ENCODE results near the gene AQP10.
A peak's percentile ranks its signal among the peaks of the same experiment; 100 is the strongest.
"Not testable (repeated sequence)": the region's sequence is repeated elsewhere in the genome, so short reads cannot be mapped to it uniquely, and the experiment has no call there.

The AQP10 gene, protein sequence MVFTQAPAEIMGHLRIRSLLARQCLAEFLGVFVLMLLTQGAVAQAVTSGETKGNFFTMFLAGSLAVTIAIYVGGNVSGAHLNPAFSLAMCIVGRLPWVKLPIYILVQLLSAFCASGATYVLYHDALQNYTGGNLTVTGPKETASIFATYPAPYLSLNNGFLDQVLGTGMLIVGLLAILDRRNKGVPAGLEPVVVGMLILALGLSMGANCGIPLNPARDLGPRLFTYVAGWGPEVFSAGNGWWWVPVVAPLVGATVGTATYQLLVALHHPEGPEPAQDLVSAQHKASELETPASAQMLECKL

DNA sequence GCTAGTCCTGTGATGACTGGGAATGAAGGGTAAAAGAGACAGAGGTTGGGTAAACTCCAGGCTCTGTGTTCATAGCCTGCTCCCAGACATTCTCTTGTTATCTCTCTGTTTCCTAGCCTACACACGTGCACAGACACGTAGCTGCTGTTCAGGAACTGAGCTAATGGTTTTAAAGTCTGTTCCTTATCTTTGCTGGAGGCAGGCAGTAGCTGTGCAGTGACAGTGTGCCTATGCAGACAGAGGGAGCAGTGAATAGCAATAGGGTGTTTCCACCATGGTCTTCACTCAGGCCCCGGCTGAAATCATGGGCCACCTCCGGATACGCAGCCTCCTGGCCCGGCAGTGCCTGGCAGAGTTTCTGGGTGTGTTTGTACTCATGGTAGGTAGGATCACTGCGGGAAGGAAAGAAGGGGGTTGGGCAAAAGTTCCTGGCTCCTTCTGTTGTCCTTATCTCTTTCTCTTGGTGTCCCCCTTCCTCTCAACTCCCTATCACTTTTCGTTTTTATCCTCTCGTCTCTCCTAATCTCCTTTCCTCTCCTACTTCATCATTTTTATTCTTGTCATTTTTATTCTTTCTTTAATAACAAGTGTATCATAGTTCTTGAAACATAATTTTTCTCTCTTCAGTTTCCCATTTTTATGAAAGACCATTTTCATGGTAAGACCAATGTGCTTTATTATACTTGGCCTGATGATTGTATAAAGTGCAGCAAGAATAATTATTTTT is at the start of gene AQP10:
Gene AQP10, plus strand, starts transcription at position 212 of the 727 bp plus-strand sequence. Its CDS starts 63 bp downstream, at position 275.
- FAIRE-seq (no peak), DNase-seq (ENCODE audit: extremely low spot score, insufficient read length, low read depth) (no peak)

DNA sequence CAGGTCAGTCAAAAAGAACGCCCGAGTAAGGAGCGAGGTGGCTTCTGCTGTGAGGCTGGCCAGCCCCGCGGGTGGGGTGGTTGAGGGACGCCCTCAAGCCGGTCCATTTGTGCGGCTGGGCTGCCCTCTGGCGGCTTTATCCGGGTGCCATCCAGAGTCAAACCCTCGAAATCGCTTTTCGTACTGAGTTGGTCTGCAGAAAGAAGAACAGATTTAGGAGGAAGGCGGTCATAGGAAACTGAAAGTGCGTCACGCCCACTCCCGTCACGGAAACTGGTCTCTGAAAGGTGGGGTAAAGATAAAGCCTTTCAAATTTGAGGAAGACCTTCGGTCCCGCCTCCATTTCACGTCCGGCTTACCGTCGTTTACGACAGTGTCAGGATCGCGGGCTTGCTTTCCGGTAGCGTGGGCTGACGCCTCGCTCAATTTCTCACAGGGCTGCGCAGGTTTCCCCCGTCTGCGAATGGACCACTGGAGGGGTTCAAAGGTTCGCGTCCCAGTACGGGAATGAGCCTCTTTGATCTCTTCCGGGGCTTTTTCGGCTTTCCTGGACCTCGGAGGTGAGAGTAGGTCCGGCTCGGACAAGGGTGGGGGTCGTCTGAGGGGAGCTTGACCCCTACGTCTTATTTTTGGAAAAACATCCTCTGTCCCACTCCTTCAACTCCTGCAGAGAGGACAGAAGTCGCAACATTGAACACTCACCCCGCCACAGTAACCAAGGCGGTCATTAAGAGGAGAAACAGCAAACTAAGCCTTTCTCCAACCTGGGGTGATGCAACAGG is 48.5 kb upstream of the AQP10 start, which contains the start of gene HAX1:
Gene HAX1, plus strand, starts transcription at position 413 of the 782 bp plus-strand sequence. Its CDS starts 95 bp downstream, at position 508.
- peak; percentile 89 for DNase-seq (ENCODE audit: extremely low spot score, insufficient read length, low read depth)
- FAIRE-seq: peak; percentile 100

DNA sequence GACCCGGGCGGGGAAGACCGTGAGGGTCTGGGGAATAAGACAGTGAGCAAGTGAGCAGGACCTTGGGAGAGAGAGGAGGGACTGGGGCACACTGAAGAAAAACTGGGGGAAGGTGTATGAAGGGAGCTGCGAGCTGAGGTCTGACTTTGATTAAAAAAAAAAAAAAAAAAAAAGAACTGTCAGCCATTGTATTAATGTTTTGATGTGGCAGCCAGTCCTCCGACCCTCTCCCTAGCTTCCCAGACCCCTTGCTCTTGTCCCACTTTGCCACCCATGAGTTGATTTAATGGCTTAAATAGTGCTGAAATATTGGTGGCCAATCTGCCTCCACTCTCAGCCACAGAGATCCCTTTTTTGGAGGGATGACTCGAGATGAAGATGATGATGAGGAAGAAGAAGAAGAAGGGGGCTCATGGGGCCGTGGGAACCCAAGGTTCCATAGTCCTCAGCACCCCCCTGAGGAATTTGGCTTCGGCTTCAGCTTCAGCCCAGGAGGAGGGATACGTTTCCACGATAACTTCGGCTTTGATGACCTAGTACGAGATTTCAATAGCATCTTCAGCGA is 47.8 kb upstream of the AQP10 start:
- DNase-seq (ENCODE audit: extremely low spot score, insufficient read length, low read depth): no peak
- FAIRE-seq: no peak

DNA sequence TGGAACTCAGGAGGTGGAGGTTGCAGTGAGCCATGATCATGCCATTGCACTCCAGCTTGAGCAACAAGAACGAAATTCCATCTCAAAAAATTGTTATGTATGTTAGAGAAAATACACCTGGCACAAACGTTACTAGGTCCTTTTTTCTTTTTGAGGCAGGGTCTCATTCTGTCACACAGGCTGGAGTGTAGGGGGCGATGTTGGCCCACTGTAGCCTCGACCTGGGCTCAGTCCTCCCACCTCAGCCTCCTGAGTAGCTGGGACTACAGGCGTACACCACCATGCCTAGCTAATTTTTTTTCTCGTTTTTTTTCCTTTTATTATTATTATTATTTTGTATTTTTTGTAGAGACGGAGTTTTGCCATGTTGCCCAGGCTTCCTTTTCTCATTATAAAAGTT is 44.1 kb upstream of the AQP10 start:
- DNase-seq (ENCODE audit: extremely low spot score, insufficient read length, low read depth) (no peak), FAIRE-seq (no peak)

DNA sequence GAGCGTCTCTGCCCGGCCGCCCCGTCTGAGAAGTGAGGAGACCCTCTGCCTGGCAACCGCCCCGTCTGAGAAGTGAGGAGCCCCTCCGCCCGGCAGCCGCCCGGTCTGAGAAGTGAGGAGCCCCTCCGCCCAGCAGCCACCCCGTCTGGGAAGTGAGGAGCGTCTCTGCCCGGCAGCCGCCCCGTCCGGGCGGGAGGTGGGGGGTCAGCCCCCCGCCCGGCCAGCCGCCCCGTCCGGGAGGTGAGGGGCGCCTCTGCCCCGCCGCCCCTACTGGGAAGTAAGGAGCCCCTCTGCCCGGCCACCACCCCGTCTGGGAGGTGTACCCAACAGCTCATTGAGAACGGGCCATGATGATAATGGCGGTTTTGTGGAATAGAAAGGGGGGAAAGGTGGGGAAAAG is 33.3 kb upstream of the AQP10 start:
- FAIRE-seq; DNase-seq (ENCODE audit: extremely low spot score, insufficient read length, low read depth): not testable (repeated sequence)

DNA sequence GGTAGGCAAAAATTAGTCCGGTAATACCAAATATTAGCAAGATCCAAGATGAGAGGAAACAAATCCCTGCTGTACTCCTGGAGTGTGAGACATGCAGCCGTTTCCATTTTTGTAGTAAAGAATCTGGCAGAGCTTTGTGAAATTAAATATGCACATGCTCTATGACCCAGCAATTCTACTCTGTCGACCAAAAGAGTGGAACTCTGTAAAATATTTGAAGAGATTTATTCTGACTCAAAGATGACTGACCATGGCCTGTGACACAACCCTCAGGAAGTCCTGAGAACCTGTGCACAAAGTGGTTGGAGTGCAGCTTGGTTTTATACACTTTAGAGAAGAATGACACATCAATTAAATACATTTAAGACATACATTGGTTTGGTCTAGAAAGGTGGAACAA is 32.2 kb upstream of the AQP10 start:
- no peak for FAIRE-seq
- DNase-seq (ENCODE audit: extremely low spot score, insufficient read length, low read depth): no peak

DNA sequence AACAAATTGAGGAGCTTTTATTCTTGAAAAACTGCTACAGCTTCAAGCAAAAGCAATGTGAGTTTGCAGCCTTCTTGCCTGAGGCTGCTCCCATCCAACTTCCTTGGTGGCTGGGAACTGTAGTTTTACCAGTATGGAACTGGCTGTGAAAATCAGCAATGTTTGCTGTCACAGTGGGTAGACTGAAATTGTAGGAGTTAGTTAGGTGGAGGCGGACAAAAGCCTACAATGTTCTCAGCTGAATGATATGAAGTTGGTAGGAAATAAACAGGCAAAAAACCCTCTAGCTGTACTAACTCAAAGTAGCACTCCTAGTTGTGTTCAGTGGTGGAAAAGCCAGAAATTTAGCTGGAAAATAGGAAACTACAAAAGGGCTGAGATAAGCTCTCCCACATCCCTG is 30.0 kb upstream of the AQP10 start:
- FAIRE-seq (no peak), DNase-seq (ENCODE audit: extremely low spot score, insufficient read length, low read depth) (no peak)

DNA sequence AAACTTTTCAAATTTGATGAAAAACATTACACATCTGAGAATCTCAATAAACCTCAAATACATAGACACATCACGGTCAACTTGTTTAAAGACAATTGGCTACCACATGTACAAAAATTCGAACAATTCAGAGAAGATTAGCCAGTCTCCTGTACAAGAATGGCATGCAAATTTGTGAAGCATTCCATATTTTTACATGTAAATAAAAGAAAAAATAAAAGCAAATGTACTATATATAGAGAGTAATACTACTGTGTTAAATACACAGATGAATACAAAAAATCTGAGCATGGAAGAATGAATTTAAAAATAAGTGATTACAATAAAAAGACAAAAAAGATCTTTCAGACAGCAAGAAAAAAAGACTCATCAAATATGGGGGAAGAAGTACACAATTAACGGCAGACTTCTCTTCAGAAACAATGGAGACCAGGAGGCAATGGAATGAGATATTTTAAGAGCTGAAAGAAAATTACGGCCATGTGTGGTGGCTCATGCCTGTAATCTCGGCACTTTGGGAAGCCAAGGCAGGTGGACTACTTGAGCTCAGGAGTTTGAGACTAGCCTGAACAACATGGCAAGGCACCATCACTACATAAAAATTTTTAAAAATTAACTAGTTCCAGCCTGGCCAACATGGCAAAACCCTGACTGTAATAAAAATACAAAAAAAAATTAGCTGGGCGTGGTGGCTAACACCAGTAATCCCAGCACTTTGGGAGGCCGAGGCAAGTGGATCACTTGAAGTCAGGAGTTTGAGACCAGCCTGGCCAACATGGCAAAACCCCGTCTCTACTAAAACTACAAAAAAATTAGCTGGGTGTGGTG is 25.3 kb upstream of the AQP10 start:
- no peak for FAIRE-seq

DNA sequence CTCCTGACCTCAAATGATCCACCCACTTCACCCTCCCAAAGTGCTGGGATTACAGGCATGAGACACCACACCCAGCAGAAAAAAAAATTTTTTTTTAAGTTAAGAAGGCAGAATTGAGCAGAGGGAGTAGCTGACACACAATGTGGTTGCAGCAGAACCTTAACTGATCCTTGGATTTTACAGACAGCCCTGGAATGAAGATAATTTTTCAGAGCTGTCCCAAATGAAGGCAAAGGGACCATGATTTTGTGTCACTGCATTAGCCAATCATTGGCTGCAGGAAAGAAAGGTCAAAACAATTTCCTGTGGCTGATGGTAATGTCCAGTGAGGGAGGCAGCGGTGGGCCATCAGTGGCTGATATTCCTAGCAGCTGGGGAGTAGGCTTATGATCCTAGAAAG is 19.3 kb upstream of the AQP10 start:
- DNase-seq (ENCODE audit: extremely low spot score, insufficient read length, low read depth): no peak
- FAIRE-seq: no peak

More for the DNA sequence above, 25.3 kb upstream of the AQP10 start:
- DNase-seq (ENCODE audit: extremely low spot score, insufficient read length, low read depth): no peak

DNA sequence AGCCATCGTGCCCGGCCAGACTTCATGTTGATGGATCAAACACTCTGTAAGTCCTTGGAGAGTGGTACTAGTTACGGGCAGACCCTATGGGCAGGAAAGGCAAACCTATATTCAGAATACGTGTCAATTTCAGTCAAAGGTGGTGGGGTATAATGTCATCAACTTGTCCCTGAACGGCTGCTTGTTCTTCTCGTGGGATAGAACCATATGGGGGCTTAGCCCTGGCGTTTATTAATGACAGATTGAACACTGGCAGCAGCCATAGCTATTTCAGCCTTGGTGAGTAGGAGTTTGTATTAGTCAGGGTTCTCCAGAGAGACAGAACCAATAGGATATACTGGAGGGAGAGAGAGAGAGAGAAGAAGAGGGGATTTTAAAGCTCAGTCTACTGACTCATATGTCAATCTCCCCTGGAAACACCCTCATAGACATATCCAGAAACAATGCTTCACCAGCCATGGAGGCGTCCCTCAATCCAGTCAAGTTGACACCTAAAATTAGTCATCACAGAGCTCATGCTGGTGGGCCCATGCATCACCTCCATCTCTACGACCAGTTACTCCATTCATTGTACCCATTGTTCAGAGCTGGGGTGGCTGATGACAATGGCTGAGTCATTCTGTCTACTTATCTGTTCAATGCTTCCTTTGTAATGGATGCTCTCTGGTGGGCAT is 16.1 kb upstream of the AQP10 start:
- DNase-seq (ENCODE audit: extremely low spot score, insufficient read length, low read depth) (no peak), FAIRE-seq (no peak)

DNA sequence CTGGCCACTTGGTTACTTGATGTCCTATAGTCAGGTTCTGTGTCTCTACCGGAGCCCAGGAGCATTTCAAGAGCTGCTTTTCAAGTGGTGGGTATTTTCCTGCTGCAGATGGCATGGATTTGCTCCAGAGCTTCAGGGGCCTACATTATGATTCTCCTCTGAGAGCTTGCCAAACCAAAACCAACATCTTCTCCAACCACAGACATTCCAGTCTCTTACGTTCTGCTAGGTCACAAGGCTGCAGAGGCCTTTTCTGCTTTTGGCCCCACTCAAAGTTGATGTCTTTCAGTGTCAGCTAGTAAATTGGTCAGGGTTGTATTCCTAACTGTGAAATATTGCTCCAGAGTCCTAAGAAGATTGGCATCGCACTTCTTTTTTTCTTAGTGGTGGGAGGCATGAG is 14.7 kb upstream of the AQP10 start:
- DNase-seq (ENCODE audit: extremely low spot score, insufficient read length, low read depth) (no peak), FAIRE-seq (no peak)

DNA sequence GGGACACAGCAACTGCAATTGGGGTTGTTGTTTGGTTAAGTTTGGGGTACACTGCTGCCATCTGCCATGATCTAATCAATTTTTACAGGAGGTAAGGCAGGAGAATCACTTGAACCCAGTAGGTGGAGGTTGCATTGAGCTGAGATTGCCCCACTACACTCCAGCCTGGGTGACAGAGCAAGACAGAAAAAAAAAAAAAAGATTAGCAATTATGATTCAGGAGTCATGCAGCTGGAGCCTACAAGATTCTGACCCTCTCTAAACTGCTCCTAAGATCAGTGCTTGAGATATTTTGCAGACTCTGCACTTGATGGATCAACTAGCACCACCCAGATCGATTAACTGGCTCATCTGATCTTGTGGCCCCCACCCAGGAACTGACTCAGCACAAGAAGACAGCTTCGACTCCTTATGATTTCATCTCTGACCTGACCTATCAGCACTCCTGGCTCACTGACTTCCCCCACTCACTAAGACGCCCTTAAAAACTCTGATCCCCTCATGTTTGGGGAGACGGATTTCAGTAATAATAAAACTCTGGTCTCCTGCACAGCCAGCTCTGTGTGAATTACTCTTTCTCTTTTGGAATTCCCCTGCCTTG is 13.1 kb upstream of the AQP10 start:
- not testable (repeated sequence) for DNase-seq (ENCODE audit: extremely low spot score, insufficient read length, low read depth); FAIRE-seq

DNA sequence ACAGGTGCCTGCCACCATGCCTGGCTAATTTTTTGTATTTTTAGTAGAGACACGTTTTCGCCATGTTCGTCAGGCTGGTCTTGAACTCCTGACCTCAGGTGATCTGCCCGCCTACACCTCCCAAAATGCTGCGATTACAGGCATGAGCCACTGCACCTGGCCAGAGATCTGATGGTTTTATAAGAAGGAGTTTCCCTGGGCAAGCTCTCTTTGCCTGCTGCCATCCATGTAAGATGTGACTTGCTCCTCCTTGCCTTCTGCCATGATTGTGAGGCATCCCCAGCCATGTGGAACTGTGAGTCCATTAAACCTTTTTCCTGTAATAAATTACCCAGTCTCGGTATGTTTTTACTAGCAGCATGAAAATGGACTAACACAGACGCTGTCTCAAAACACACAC is 11.8 kb upstream of the AQP10 start:
- not testable (repeated sequence) for DNase-seq (ENCODE audit: extremely low spot score, insufficient read length, low read depth); FAIRE-seq

DNA sequence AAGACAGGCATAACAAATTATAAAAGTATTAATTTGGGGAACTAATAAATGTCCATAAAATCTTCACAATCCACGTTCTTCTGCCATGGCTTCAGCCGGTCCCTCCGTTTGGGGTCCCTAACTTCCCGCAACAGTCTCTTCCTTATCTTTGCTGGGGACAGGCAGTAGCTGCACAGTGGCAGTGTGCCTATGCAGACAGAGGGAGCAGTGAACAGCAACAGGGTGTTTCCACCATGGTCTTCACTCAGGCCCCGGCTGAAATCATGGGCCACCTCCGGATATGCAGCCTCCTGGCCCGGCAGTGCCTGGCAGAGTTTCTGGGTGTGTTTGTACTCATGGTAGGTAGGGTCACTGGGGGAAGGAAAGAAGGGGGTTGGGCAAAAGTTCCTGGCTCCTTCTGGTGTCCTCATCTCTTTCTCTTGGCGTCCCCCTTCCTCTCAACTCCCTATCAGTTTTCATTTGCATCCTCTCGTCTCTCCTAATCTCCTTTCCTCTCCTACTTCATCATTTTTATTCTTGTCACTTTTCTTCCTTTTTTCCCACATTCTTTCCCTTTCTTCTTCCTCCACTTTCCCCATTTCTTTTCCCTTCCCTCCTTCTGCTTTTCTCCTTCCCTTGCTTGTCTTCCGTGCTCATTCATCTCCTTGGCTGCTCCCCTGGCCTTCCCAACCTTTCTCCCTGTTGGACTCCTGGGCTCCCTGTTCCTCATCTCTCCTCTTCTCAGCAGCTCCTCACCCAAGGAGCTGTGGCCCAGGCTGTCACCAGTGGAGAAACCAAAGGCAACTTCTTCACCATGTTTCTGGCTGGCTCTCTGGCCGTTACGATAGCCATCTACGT is 8.4 kb upstream of the AQP10 start:
- FAIRE-seq; DNase-seq (ENCODE audit: extremely low spot score, insufficient read length, low read depth): not testable (repeated sequence)

DNA sequence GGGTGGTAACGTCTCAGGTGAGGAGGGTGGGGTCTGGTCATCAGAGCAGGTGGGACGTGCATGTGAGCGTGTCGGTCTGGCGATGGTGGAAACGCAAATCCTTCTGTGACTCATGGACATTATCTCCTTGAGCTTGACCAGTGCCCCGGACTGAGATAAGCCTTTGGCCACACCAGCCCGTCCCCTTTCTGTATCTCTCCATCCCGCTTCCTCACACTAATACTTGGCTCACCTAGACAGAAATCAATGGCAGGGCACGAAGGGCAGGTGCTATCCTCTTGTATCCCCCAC is 7.9 kb upstream of the AQP10 start:
- no peak for FAIRE-seq

DNA sequence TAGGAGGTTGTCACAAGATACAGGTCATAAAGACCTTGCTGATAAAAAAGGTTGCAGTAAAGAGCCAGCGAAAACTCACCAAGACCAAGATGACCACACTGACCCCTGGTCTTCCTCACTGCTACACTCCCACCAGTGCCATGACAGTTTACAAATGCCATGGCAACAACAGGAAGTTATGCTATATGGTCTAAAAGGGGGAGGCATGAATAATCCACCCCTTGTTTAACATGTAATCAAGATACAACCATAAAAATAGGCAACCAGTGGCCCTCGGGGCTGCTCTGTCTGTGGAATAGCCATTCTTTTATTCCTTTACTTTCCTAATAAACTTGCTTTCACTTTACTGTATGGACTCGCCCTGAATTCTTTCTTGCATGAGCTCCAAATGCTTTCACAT is 6.7 kb upstream of the AQP10 start:
- DNase-seq (ENCODE audit: extremely low spot score, insufficient read length, low read depth); FAIRE-seq: not testable (repeated sequence)

More for the DNA sequence above, 7.9 kb upstream of the AQP10 start:
- no peak for DNase-seq (ENCODE audit: extremely low spot score, insufficient read length, low read depth)

DNA sequence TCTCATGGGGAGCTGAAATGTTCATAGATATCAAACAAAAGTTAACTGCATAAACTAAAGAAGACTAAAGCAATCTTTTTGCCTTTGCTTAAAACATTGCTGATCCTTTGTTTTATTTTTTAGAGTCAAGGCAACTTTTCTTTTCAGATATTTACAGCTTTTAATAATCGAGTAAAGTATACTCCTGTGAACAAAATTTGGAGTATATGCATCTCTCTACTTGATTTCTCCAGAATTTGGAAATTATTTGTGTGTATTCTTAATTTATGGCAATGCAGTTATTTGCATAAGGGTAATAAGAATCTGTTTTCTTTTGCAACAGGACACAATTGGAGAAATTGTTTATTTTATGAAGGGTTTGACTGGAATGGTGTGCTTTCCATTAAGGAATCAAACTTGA is 4.2 kb upstream of the AQP10 start:
- DNase-seq (ENCODE audit: extremely low spot score, insufficient read length, low read depth) (no peak), FAIRE-seq (no peak)

DNA sequence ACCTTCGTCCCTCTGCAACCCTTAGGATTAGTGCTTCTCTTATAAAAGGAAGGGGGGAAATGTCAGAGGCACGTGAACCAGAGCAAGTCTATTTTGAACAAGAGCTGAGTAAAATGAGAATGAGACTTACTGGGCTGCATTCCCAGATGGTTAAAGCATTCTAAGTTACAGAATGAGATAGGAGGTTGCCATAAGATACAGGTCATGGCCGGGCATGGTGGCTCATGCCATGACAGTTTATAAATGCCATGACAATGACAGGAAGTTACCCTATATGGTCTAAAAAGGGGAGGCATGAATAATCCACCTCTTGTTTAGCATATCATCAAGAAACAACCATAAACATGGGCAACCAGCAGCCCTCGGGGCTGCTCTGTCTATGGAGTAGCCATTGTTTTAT is 2.5 kb upstream of the AQP10 start:
- no peak for DNase-seq (ENCODE audit: extremely low spot score, insufficient read length, low read depth)
- no peak for FAIRE-seq

Measured in GM18507 (cell line).